Measurements from ENCODE around the gene MANSC1. TPM values are rescaled to one million over a fixed set of nuclear protein-coding genes. Genes with fewer than 3 reads are reported as not detected.

The MANSC1 gene
- polyA plus RNA-seq, 5 donors = 22.1 to 32.4 (median 30.3) TPM

Other genes starting within 250 kb of the MANSC1 start
- 10 to 100 TPM; 37.5 to 66.2 (median 62.3) TPM for gene LRP6, start 83.2 kb downstream of the MANSC1 start, polyA plus RNA-seq (ENCODE audit: insufficient read depth in 1 of 5, insufficient read length in 5 of 5, low replicate concordance in 1 of 5)
- 1 to 10 TPM; 7.1 to 8.8 (median 8.3) TPM for gene BORCS5, start 6.8 kb upstream of the MANSC1 start, polyA plus RNA-seq (ENCODE audit: insufficient read depth in 1 of 5, insufficient read length in 5 of 5, low replicate concordance in 1 of 5)
- gene DUSP16, start 212.6 kb upstream of the MANSC1 start, polyA plus RNA-seq (ENCODE audit: insufficient read depth in 1 of 5, insufficient read length in 5 of 5, low replicate concordance in 1 of 5) = 10 to 100 TPM; 28.8 to 36.2 (median 31.3) TPM